Mucosa of descending colon (tissue), 3 donors: ENCODE data around the gene ACE. TPM values are rescaled to one million over a fixed set of nuclear protein-coding genes. Genes with fewer than 3 reads are reported as not detected.

Experiments used
- ATAC-seq: fragments of 200-7000 bp; cut with Tn5 transposase; one replicate; pipeline ENCODE4 v1.9.1; 2020; ENCODE audit warnings: mild to moderate bottlenecking, moderate library complexity
- DNase-seq, 3 donors: peaks; one replicate each; pipeline ENCODE4 v3.0.0-alpha.2; 2020
- H3K36me3 ChIP-seq: fragments of 200-600 bp; one replicate; pipeline ENCODE4 v1.8.0; 2021; ENCODE audit warnings: low read depth, mild to moderate bottlenecking
- H3K4me1 ChIP-seq: fragments of 200-600 bp; one replicate; pipeline ENCODE4 v1.8.0; 2021; ENCODE audit warnings: low read depth, mild to moderate bottlenecking
- H3K4me3 ChIP-seq: fragments of 200-600 bp; one replicate; pipeline ENCODE4 v1.8.0; 2021; ENCODE audit warnings: mild to moderate bottlenecking
- H3K9me3 ChIP-seq: fragments of 200-600 bp; one replicate; pipeline ENCODE4 v1.8.0; 2021; ENCODE audit warnings: mild to moderate bottlenecking
- intact Hi-C, 2 donors: fragments of 100-400 bp; cut with DNase I in 1 of 2; cut with micrococcal nuclease in 1 of 2; formaldehyde crosslinking; loops; one replicate each; pipeline versions ENCODE4 v1.11.0 to v1.11.1; 2022; cut with DNase I, micrococcal nuclease
- total RNA-seq, 3 donors: library from RNA; stranded (reverse); fragmentation: NEBNext Ultra II Directional in 2 of 3; extraction: Animal tissue kit (Norgen Biotek cat#: 25700) in 2 of 3; gene quantifications; one replicate each; pipeline versions ENCODE4 v1.2.1 to v1.2.4, GENCODE V29; 2021 to 2023
- TF ChIP-seq, protein P1 (sequence below): fragments of 200-600 bp; IDR thresholded peaks from one replicate; pipeline ENCODE4 v1.8.0; 2022; ENCODE audit warnings: antibody characterized with exemption, mild to moderate bottlenecking
- donor health status: DM: no; HTN: no; CAD: no; lungs with moderate emphysema.
- donor health status: DM: no; HTN: no; CAD: no.
- donor health status: DM: no; HTN: yes; CAD: no.

The ACE gene
- total RNA-seq, 3 donors from 2014 or later, result 16.0 to 24.6 (median 23.0) TPM

GRCh38 chr17:63441654-63442053 lies 35.2 kb upstream of the ACE start:
- ATAC-seq, result no peak
- intact Hi-C loops, result no loop called here
- no peak for DNase-seq

DNA sequence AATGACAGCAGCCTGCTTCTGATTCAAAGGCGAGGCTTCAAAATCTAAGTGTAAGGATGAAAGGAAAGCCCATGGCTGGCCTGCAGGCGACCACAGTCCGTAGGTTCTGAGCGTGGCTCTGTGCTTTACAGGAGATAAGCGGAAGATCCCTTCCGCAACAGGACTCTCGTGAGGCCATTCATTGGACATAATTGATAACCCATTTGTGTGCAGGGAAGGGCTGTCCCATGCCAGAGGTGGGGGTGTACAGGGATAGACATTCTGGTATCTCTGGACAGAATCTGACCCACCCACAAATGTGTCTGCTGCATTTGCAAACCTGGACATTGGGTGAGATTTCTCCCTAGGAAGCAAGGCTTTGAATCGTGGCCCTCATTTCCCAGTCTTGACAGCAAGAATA lies 34.8 kb upstream of the ACE start:
- intact Hi-C loops, result no loop called here
- peaks cover 13% of the 10 kb centered on the region for H3K4me1 ChIP-seq
- ATAC-seq (no peak), DNase-seq (no peak)
- TF ChIP-seq, protein P1, sequence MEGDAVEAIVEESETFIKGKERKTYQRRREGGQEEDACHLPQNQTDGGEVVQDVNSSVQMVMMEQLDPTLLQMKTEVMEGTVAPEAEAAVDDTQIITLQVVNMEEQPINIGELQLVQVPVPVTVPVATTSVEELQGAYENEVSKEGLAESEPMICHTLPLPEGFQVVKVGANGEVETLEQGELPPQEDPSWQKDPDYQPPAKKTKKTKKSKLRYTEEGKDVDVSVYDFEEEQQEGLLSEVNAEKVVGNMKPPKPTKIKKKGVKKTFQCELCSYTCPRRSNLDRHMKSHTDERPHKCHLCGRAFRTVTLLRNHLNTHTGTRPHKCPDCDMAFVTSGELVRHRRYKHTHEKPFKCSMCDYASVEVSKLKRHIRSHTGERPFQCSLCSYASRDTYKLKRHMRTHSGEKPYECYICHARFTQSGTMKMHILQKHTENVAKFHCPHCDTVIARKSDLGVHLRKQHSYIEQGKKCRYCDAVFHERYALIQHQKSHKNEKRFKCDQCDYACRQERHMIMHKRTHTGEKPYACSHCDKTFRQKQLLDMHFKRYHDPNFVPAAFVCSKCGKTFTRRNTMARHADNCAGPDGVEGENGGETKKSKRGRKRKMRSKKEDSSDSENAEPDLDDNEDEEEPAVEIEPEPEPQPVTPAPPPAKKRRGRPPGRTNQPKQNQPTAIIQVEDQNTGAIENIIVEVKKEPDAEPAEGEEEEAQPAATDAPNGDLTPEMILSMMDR, result no peak
- no peak overlapping the region for H3K4me3 ChIP-seq
- H3K9me3 ChIP-seq, result no peaks in the 10 kb centered on the region
- H3K36me3 ChIP-seq, result no peaks in the 10 kb centered on the region

More at GRCh38 chr17:63441654-63442053, 35.2 kb upstream of the ACE start:
- TF ChIP-seq, protein P1, result no peak
- Histone ChIP-seq H3K4me1 (peaks cover 11% of the 10 kb centered on the region), H3K9me3 (no peaks in the 10 kb centered on the region), H3K36me3 (no peaks in the 10 kb centered on the region), H3K4me3 (no peak overlapping the region)

GRCh38 chr17:63442549-63443035 lies 34.3 kb upstream of the ACE start:
- Histone ChIP-seq H3K9me3 (no peaks in the 10 kb centered on the region), H3K4me1 (peaks cover 18% of the 10 kb centered on the region), H3K36me3 (no peaks in the 10 kb centered on the region), H3K4me3 (no peak overlapping the region)
- intact Hi-C loops, result no loop called here
- ATAC-seq (no peak), DNase-seq (no peak)
- TF ChIP-seq, protein P1, result no peak

GRCh38 chr17:63443053-63443452 lies 33.8 kb upstream of the ACE start:
- Histone ChIP-seq H3K4me1 (peaks cover 23% of the 10 kb centered on the region), H3K9me3 (no peaks in the 10 kb centered on the region), H3K36me3 (no peaks in the 10 kb centered on the region), H3K4me3 (no peak overlapping the region)
- TF ChIP-seq, protein P1, result no peak
- no peak for ATAC-seq
- no peak for DNase-seq
- intact Hi-C loops, result no loop called here

GRCh38 chr17:63444457-63444856 lies 32.4 kb upstream of the ACE start:
- intact Hi-C loops, result no loop called here

More at GRCh38 chr17:63444457-63444856, 32.4 kb upstream of the ACE start:
- ATAC-seq, result no peak
- DNase-seq, result no peak
- H3K4me1 ChIP-seq, result peaks cover 24% of the 10 kb centered on the region
- no peaks in the 10 kb centered on the region for H3K36me3 ChIP-seq
- TF ChIP-seq, protein P1, result no peak
- no peak overlapping the region for H3K4me3 ChIP-seq
- no peaks in the 10 kb centered on the region for H3K9me3 ChIP-seq
